Measurements from ENCODE around the gene OR10G8.

DNA sequence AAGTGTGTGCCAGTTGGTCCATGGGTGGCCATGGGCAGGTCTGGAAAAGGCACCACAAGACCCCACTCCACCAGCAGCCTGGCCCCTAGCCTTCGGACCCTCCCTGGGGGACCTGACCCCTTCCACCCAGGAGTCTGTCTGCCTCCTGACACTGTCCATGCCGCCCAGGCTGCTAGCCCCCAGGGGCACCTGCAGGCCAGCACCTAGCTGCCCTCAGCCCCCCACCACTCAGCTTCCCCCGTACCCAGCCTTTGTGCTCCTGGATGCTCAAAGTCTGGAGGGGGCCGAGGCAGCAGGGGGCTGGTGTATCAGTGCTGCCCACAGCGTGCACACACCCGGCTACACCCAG lies 48.9 kb downstream of the OR10G8 start:
- TF ChIP-seq, protein P1, sequence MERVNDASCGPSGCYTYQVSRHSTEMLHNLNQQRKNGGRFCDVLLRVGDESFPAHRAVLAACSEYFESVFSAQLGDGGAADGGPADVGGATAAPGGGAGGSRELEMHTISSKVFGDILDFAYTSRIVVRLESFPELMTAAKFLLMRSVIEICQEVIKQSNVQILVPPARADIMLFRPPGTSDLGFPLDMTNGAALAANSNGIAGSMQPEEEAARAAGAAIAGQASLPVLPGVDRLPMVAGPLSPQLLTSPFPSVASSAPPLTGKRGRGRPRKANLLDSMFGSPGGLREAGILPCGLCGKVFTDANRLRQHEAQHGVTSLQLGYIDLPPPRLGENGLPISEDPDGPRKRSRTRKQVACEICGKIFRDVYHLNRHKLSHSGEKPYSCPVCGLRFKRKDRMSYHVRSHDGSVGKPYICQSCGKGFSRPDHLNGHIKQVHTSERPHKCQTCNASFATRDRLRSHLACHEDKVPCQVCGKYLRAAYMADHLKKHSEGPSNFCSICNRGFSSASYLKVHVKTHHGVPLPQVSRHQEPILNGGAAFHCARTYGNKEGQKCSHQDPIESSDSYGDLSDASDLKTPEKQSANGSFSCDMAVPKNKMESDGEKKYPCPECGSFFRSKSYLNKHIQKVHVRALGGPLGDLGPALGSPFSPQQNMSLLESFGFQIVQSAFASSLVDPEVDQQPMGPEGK (CRISPR knock-in tag; IDR thresholded peaks at IDR 0.05; ENCODE audit: borderline replicate concordance) = no peak
- no peak for TF ChIP-seq ISL1 (CRISPR knock-in tag; IDR thresholded peaks at IDR 0.05)

Measured in SK-N-SH treated with all-trans-retinoic acid at 6 μM for 48 hours (cell line).